ENCODE data around the gene VSIR.
A peak's percentile ranks its signal among the peaks of the same experiment; 100 is the strongest.

The VSIR gene

GRCh38 chr10:71782221-71782916, 9.0 kb upstream of the VSIR start:
- no peak for DNase-seq (ENCODE audit: low read depth in 2 of 2)

GRCh38 chr10:71780719-71781118, 7.4 kb upstream of the VSIR start:
- no peak for DNase-seq (ENCODE audit: low read depth in 2 of 2)

- no peak for DNase-seq (ENCODE audit: low read depth in 2 of 2)
These were observed 6.8 kb upstream of the VSIR start for GRCh38 chr10:71780156-71780555.

GRCh38 chr10:71779641-71780040, 6.3 kb upstream of the VSIR start:
- no peak for DNase-seq (ENCODE audit: low read depth in 2 of 2)

GRCh38 chr10:71778071-71778825, 4.9 kb upstream of the VSIR start:
- no peak for DNase-seq (ENCODE audit: low read depth in 2 of 2)

- no peak for DNase-seq (ENCODE audit: low read depth in 2 of 2)
These were observed 4.1 kb upstream of the VSIR start for GRCh38 chr10:71777213-71777985.

- DNase-seq (ENCODE audit: low read depth in 2 of 2): no peak
These were observed 3.2 kb upstream of the VSIR start for GRCh38 chr10:71776481-71776925.

GRCh38 chr10:71774916-71775702, 1.8 kb upstream of the VSIR start:
- no peak for DNase-seq (ENCODE audit: low read depth in 2 of 2)

GRCh38 chr10:71772832-71773220, 494 bp downstream of the VSIR start:
- DNase-seq (ENCODE audit: low read depth in 2 of 2): no peak

- DNase-seq (ENCODE audit: low read depth in 2 of 2): peak in 1 of 2 donors; percentile 33
These were observed 1.3 kb downstream of the VSIR start for GRCh38 chr10:71771821-71772617.

GRCh38 chr10:71771204-71771603, 2.1 kb downstream of the VSIR start:
- no peak for DNase-seq (ENCODE audit: low read depth in 2 of 2)

GRCh38 chr10:71770789-71771188, 2.5 kb downstream of the VSIR start:
- DNase-seq (ENCODE audit: low read depth in 2 of 2): no peak

- no peak for DNase-seq (ENCODE audit: low read depth in 2 of 2)
These were observed 3.1 kb downstream of the VSIR start for GRCh38 chr10:71770255-71770654.

GRCh38 chr10:71769279-71769823, 4.0 kb downstream of the VSIR start:
- DNase-seq (ENCODE audit: low read depth in 2 of 2): no peak

- DNase-seq (ENCODE audit: low read depth in 2 of 2): no peak
These were observed 5.8 kb downstream of the VSIR start for GRCh38 chr10:71767420-71768035.

- no peak for DNase-seq (ENCODE audit: low read depth in 2 of 2)
These were observed 6.5 kb downstream of the VSIR start for GRCh38 chr10:71766717-71767419.

- no peak for DNase-seq (ENCODE audit: low read depth in 2 of 2)
These were observed 7.2 kb downstream of the VSIR start for GRCh38 chr10:71765906-71766716.

- no peak for DNase-seq (ENCODE audit: low read depth in 2 of 2)
These were observed 8.0 kb downstream of the VSIR start for GRCh38 chr10:71765176-71765904.
